BLaER1 (cell line): ENCODE results near the gene TMEM178B.
"Not testable (repeated sequence)": the region's sequence is repeated elsewhere in the genome, so short reads cannot be mapped to it uniquely, and the experiment has no call there.

Source experiments
- H3K27ac ChIP-seq: shearing (Covaris generic); formaldehyde crosslinking; 2 replicates; pipeline ENCODE4 v1.8.1; 2022
- H3K27me3 ChIP-seq: shearing (Covaris generic); formaldehyde crosslinking; 2 replicates; pipeline ENCODE4 v1.8.1; 2022
- H3K36me3 ChIP-seq: shearing (Covaris generic); formaldehyde crosslinking; 2 replicates; pipeline ENCODE4 v1.8.1; 2022
- H3K4me1 ChIP-seq: shearing (Covaris generic); formaldehyde crosslinking; 2 replicates; pipeline ENCODE4 v1.8.1; 2022
- H3K4me2 ChIP-seq: shearing (Covaris generic); formaldehyde crosslinking; 2 replicates; pipeline ENCODE4 v1.8.1; 2022
- H3K4me3 ChIP-seq: shearing (Covaris generic); formaldehyde crosslinking; 2 replicates; pipeline ENCODE4 v1.8.1; 2022
- H3K9ac ChIP-seq: shearing (Covaris generic); formaldehyde crosslinking; 2 replicates; pipeline ENCODE4 v1.8.1; 2022
- H3K9me3 ChIP-seq: shearing (Covaris generic); formaldehyde crosslinking; 2 replicates; pipeline ENCODE4 v1.8.1; 2022
- H4K20me1 ChIP-seq: shearing (Covaris generic); formaldehyde crosslinking; 2 replicates; pipeline ENCODE4 v1.8.1; 2022
- Cebpa-rat ChIP-seq: shearing (Covaris generic); IDR thresholded peaks from 2 replicates; pipeline ENCODE4 v1.8.1; 2022

The TMEM178B gene

DNA sequence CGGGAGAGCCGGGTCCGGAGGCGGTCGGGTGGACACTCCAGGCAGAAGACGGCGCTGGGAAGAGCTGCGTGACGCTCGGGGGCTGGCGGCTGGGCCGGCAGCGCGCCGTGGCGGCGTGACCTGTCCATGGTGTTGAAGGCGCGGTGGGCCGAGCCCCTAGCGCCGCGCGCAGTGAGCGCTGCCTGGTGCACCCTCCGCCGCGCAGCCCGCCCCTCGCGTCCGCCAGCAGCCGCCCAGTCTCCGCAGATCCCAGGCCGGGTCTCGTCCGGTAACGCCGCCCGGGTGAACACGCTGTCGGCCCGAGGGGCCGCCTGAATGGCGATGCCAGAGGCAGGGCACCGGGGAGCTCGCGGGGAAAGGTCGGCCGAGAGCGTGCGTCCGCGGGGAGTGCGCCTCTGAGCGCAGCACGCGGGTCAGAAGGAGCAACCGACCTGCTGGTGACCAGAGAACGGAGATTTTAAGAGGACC lies 657 bp upstream of the TMEM178B start:
- Histone ChIP-seq H3K9me3 (no peaks in the 10 kb centered on the region), H3K4me3 (peak overlapping the region; percentile 68), H3K27ac (no peak overlapping the region), H3K4me2 (peak overlapping the region; percentile 88), H3K27me3 (peaks cover 71% of the 10 kb centered on the region), H3K9ac (no peak overlapping the region), H4K20me1 (peaks cover 26% of the 10 kb centered on the region), H3K36me3 (no peaks in the 10 kb centered on the region), H3K4me1 (peaks cover 32% of the 10 kb centered on the region)
- TF ChIP-seq Cebpa-rat = no peak

DNA sequence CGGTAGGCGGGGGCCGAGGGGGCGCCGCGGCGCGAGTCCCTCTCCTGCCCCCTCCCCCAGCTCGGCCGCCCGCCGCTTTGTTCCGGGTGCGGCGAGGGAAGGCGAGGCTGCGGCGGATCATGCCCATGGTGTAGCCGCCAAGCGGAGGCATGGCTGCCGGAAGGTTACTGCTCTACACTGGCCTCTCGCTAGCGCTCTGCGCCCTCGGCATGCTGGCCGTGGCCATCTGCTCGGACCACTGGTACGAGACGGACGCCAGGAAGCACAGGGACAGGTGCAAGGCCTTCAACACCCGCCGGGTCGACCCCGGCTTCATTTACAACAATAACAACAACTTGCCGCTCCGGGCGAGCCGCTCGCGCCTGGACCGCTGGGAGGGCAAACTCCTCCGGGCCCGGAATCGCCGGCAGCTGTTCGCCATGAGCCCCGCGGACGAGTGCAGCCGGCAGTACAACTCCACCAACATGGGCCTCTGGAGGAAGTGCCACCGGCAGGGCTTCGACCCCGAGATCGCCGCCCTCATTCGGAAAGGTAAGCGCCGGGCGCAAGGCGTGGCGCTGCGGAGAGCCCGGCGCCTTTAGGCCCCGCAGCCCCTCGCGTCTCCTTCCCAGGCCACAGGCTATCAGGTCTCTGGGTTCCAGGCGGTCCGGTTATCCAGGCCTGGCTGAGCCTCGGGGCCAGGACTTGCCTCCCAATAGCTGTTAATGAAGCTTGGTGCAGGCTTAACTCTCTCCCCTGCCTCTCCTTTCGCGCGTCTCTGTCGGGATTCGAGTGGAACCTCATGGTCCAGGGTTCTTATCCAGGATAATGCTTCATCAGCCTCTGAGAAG lies 513 bp downstream of the TMEM178B start:
- H3K27ac ChIP-seq = no peak overlapping the region
- H3K4me1 ChIP-seq = peaks cover 32% of the 10 kb centered on the region
- H3K9me3 ChIP-seq = no peaks in the 10 kb centered on the region
- peak overlapping the region; percentile 88 for H3K4me2 ChIP-seq
- H4K20me1 ChIP-seq = peaks cover 26% of the 10 kb centered on the region
- no peak for TF ChIP-seq Cebpa-rat
- H3K27me3 ChIP-seq = peaks cover 71% of the 10 kb centered on the region
- peak overlapping the region; percentile 68 for H3K4me3 ChIP-seq
- H3K36me3 ChIP-seq = no peaks in the 10 kb centered on the region
- H3K9ac ChIP-seq = no peak overlapping the region

DNA sequence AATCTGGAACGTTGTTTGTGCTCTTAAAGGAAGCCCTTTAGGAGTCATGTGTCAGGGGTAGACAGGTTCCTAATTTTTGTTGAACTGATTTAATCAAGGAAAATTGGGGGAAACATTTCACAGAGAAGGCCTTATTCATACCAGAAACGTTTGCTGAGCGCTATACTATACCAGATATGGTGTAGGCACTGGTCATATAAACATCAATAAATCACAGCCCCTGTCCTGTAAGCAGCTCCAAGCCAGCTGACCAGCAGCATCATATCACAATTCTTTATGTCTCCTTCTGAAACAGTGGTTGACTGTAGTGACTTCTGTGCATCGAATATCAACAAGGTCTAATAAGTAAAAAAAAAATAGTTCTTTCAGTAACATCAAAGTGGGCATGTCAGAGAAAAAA lies 1.1 kb downstream of the TMEM178B start:
- no peak overlapping the region for H3K9ac ChIP-seq
- H3K27me3 ChIP-seq = peaks cover 68% of the 10 kb centered on the region
- H3K4me2 ChIP-seq = peak overlapping the region; percentile 88

DNA sequence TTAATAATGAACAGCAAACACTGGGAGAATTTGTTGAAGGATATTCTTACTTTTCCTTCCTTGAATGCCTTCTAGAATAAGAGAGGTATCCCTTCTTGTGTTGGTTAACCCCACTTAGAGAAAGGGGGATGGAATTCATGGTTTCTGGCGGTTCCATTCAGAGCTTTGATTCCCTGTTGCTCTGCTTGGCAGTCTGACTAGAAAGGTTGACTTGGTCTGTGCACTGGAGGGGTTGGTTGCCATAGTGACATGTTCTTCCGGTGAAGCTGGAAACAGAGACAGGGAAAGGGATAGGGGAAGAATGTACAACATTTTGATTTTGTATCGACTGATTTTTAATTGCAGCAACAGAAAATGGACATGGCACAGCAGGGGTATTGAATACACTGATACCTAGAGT lies 2.5 kb downstream of the TMEM178B start:
- H3K4me1 ChIP-seq = peaks cover 30% of the 10 kb centered on the region
- H3K4me3 ChIP-seq = no peak overlapping the region
- peaks cover 55% of the 10 kb centered on the region for H3K27me3 ChIP-seq
- no peaks in the 10 kb centered on the region for H3K9me3 ChIP-seq
- TF ChIP-seq Cebpa-rat = no peak
- H4K20me1 ChIP-seq = peaks cover 25% of the 10 kb centered on the region
- H3K4me2 ChIP-seq = no peak overlapping the region
- H3K36me3 ChIP-seq = no peaks in the 10 kb centered on the region
- H3K27ac ChIP-seq = no peak overlapping the region
- H3K9ac ChIP-seq = no peak overlapping the region

More for the DNA sequence above, 1.1 kb downstream of the TMEM178B start:
- Histone ChIP-seq H4K20me1 (peaks cover 26% of the 10 kb centered on the region), H3K36me3 (no peaks in the 10 kb centered on the region), H3K4me1 (peaks cover 32% of the 10 kb centered on the region), H3K9me3 (no peaks in the 10 kb centered on the region), H3K27ac (no peak overlapping the region), H3K4me3 (peak overlapping the region; percentile 68)
- no peak for TF ChIP-seq Cebpa-rat

DNA sequence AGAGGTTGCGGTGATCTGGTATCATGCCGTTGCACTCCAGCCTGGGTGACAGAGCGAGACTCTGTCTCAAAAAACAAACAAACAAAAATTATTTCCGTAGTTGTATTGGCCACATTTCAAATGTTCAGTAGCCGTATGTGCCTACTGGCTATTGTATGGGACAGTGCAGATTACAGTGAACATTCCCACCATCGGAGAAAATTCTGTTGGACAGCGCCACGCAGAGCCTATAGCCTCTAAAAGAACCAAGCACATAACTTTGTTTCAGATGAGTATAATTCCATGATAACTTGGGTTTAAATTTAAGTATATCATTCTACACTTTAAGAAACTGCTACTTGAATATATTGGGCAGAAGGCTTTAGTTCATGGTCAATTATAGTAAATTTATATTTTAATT lies 5.4 kb downstream of the TMEM178B start:
- no peak for TF ChIP-seq Cebpa-rat
- H3K27ac ChIP-seq = no peak overlapping the region

DNA sequence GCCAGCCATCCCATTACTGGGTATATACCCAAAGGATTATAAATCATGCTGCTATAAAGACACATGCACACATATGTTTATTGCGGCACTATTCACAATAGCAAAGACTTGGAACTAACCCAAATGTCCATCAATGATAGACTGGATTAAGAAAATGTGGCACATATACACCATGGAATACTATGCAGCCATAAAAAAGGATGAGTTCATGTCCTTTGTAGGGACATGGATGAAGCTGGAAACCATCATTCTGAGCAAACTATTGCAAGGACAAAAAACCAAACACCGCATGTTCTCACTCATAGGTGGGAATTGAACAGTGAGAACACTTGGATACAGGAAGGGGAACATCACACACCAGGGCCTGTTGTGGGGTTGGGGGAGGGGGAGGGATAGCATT lies 15.6 kb downstream of the TMEM178B start:
- not testable (repeated sequence) for H3K4me2 ChIP-seq, H4K20me1 ChIP-seq, H3K27me3 ChIP-seq, H3K4me3 ChIP-seq, H3K9ac ChIP-seq, H3K9me3 ChIP-seq, H3K4me1 ChIP-seq, H3K27ac ChIP-seq, H3K36me3 ChIP-seq

More for the DNA sequence above, 5.4 kb downstream of the TMEM178B start:
- Histone ChIP-seq H4K20me1 (no peaks in the 10 kb centered on the region), H3K4me3 (no peak overlapping the region), H3K9ac (no peak overlapping the region), H3K4me2 (no peak overlapping the region), H3K36me3 (no peaks in the 10 kb centered on the region), H3K9me3 (no peaks in the 10 kb centered on the region), H3K4me1 (peaks cover 1% of the 10 kb centered on the region; the same call in 1 of the 2 replicates), H3K27me3 (peaks cover 26% of the 10 kb centered on the region)

DNA sequence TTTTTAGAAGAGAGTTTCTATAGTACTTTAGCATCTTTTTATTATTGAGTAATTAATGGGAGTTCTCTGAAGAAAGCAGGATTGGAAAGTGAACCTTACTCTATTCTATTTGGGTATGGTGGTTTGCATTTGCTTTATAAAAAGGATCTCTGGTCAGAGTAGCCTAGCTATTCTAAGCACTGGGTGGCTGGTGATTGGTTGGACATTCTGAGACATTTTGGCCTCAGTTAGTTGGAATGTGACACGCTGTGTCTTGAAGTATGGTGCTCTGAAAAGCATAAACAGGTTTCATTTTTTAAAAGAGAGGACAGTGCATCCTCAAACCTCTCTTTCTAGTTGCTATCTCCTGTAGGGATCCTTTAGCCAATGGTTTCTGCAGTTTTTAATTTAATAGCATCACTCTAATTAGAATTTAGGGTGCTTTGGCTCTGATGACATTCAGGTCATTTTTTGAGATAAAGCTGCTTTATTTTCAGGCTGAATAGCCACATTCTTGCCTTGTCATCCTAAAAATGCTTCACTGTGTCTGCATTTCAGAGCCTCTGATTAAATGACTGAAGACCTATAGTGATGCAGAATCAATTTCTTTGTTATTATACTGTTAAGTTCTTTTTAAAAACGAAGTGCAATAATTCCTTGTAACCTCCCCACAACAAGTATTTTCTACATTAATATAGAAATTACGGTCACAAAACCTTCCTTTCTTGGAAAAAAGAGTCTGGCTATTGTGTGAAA lies 20.6 kb downstream of the TMEM178B start:
- TF ChIP-seq Cebpa-rat = no peak
- Histone ChIP-seq H3K9me3 (no peaks in the 10 kb centered on the region), H3K27me3 (no peaks in the 10 kb centered on the region), H3K9ac (no peak overlapping the region), H3K36me3 (no peaks in the 10 kb centered on the region), H3K27ac (no peak overlapping the region), H4K20me1 (peaks cover 5% of the 10 kb centered on the region; the same call in 1 of the 2 replicates), H3K4me3 (no peak overlapping the region), H3K4me1 (no peaks in the 10 kb centered on the region), H3K4me2 (no peak overlapping the region)

DNA sequence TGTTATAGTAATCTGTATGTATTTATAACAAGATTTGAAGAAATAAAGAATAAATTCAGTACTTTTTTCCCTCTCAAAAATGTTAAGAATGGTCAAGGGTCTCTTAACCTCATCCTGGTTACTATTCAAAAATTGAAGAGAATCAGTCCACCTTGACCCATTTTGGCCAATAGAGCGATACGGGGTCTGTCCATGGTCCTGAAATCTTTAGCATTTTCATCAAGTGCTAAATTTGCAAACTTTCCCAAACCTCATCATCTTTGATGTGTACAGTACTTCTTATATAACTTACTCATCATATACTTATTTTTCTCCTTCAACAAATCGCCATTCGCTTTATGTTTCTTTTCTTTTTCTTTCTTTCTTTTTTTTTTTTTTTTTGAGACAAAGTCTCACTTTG lies 23.6 kb downstream of the TMEM178B start:
- Histone ChIP-seq H3K27ac (no peak overlapping the region), H3K4me2 (no peak overlapping the region)

DNA sequence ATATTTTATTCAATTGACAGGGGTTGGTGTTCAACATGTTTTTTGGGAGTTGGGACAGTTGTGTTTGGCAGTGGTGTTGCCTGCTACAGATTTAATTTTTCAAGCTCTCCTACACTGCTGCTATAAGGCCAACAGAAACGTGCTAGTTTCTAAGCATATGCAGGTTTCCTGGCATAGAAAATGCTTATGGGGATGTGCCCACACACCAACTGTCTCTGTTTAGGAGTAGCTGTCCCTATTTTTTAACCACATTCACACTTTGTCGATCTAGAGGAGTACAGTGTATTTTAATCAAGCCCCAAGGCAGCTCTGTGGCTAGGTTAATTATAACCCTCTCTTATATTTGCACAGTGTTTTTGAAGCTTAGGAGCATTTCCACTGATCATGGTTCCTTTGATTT lies 28.6 kb downstream of the TMEM178B start:
- H3K27me3 ChIP-seq = no peaks in the 10 kb centered on the region

More for the DNA sequence above, 23.6 kb downstream of the TMEM178B start:
- H3K4me3 ChIP-seq = no peak overlapping the region
- no peaks in the 10 kb centered on the region for H3K36me3 ChIP-seq
- no peaks in the 10 kb centered on the region for H3K4me1 ChIP-seq
- TF ChIP-seq Cebpa-rat = no peak
- H3K27me3 ChIP-seq = no peaks in the 10 kb centered on the region
- H3K9ac ChIP-seq = no peak overlapping the region
- no peaks in the 10 kb centered on the region for H3K9me3 ChIP-seq
- peaks cover 5% of the 10 kb centered on the region; the same call in 1 of the 2 replicates for H4K20me1 ChIP-seq

DNA sequence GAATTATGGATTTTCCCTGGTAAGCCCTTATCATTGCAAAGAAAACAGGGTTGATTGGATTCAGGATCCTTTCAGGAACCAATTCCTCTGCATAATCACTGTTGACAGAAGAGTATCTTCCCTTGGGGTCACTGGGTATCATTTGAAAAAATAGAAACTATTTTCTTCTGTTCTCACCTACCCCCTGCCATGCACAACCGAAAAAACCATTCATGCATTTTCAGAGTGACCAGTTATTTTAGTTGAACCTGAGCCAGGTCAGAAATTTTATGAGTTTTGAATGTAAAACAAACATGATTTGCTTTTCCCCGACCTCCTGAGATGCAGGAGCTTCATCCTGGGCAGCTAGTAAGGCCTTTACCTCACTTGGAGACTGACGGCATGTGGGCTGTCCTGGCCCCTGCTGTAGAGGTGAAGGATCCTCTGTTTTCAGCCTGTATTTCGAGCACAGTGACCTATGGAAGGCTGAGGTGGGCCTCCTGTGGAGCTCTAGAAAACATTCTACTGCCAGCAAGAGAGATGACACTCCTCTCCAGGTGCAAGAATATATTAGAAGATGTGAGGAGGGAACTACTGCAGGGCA lies 30.1 kb downstream of the TMEM178B start:
- H3K9ac ChIP-seq = no peak overlapping the region
- no peak overlapping the region for H3K4me3 ChIP-seq
- peaks cover 8% of the 10 kb centered on the region for H3K9me3 ChIP-seq
- no peaks in the 10 kb centered on the region for H3K27me3 ChIP-seq
- no peak overlapping the region for H3K27ac ChIP-seq
- no peak overlapping the region for H3K4me2 ChIP-seq
- no peak for TF ChIP-seq Cebpa-rat
- H3K4me1 ChIP-seq = no peaks in the 10 kb centered on the region
- H3K36me3 ChIP-seq = no peaks in the 10 kb centered on the region
- no peaks in the 10 kb centered on the region for H4K20me1 ChIP-seq

More for the DNA sequence above, 28.6 kb downstream of the TMEM178B start:
- H3K4me1 ChIP-seq = no peaks in the 10 kb centered on the region
- H3K36me3 ChIP-seq = no peaks in the 10 kb centered on the region
- no peak overlapping the region for H3K4me2 ChIP-seq
- H3K27ac ChIP-seq = no peak overlapping the region
- H3K4me3 ChIP-seq = no peak overlapping the region
- TF ChIP-seq Cebpa-rat = no peak
- no peak overlapping the region for H3K9ac ChIP-seq
- H4K20me1 ChIP-seq = peaks cover 5% of the 10 kb centered on the region; the same call in 1 of the 2 replicates
- H3K9me3 ChIP-seq = no peaks in the 10 kb centered on the region
